Measurements from ENCODE around the gene SYT1. TPM values are rescaled to one million over a fixed set of nuclear protein-coding genes. Genes with fewer than 3 reads are reported as not detected.

SYT1 gene
- total and polyA plus RNA-seq, 2 of the 4 experiments (the other 2 are of a cell fraction), result 2.8 to 3.0 TPM

DNA sequence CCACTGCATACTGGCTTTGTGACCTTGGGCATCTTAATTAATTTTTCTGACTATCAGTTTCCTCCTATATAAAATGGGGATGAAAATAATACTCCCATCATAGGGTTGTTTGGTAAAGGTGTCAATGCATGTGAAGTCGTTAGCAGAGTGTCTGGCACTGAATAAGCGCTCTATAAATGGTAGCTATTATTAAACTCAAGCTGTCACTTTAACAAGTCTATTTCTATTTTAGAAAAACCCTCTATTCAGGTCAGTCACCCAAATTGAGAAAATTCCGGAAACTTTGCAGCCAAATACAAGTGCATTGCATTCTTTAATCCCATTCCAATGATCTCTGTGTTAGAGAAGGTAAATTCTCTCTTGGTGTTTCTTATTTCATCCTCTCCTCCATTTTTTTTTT, 363.1 kb downstream of the SYT1 start:
- Histone ChIP-seq H4K8ac (ENCODE audit: low read depth in 2 of 2, low read length in 2 of 2) (no peak overlapping the region), H3K9ac (ENCODE audit: low read depth, low read length) (no peak overlapping the region), H3K4me3 (ENCODE audit: insufficient read depth, low read depth, low read length) (no peak overlapping the region), H3K27me3 (ENCODE audit: control insufficient read depth, insufficient read depth, low read length) (no peaks in the 10 kb centered on the region), H2BK120ac (ENCODE audit: low read depth, low read length) (no peak overlapping the region), H3K9me1 (ENCODE audit: insufficient read depth, low read length) (no peaks in the 10 kb centered on the region), H2BK20ac (ENCODE audit: low read depth, low read length) (no peak overlapping the region), H4K91ac (ENCODE audit: insufficient read depth, low read depth, low read length) (no peak overlapping the region), H2AK5ac (ENCODE audit: low read depth, low read length) (no peak overlapping the region), H3K4me2 (ENCODE audit: low read depth, low read length) (no peak overlapping the region), H3K23ac (ENCODE audit: low read depth, low read length) (no peak overlapping the region), H3K27ac (ENCODE audit: insufficient read depth, low read length) (no peak overlapping the region), H2BK15ac (ENCODE audit: low read depth, low read length) (no peak overlapping the region), H3K56ac (ENCODE audit: extremely low read depth, insufficient read depth, low read length) (no peak overlapping the region), H3K18ac (ENCODE audit: low read depth, low read length) (no peak overlapping the region), H3K9me3 (ENCODE audit: control insufficient read depth, insufficient read depth, low read length) (peaks cover 3% of the 10 kb centered on the region; the same call in 1 of the 2 replicates), H3K14ac (replicated peaks; ENCODE audit: low read depth, low read length) (no peak overlapping the region), H3K79me1 (ENCODE audit: low read depth in 1 of 2, low read length in 2 of 2) (no peaks in the 10 kb centered on the region), H2AK9ac (replicated peaks; ENCODE audit: low read depth, low read length, poor library complexity) (no peak overlapping the region), H2BK5ac (ENCODE audit: low read depth, low read length, poor library complexity, severe bottlenecking) (no peak overlapping the region), H2AFZ (replicated peaks; ENCODE audit: low read length, poor library complexity) (no peak overlapping the region), H3K4ac (ENCODE audit: low read depth, low read length) (no peak overlapping the region), H3K4me1 (ENCODE audit: control insufficient read depth, insufficient read depth, low read length) (no peaks in the 10 kb centered on the region), H4K5ac (ENCODE audit: low read depth, low read length) (no peak overlapping the region), H3K36me3 (ENCODE audit: control insufficient read depth, insufficient read depth, low read length) (no peaks in the 10 kb centered on the region), H4K20me1 (ENCODE audit: insufficient read depth, low read length) (no peaks in the 10 kb centered on the region)
- dilution Hi-C loops (cut with HindIII; ENCODE audit: low sequenced_read_pairs, unreplicated experiment) (no loop called here), intact Hi-C loops (cut with micrococcal nuclease) (no loop called here), in situ Hi-C loops (cut with MboI; ENCODE audit: low sequenced_read_pairs) (no loop called here)
- no peak for TF ChIP-seq CHD1 (IDR thresholded peaks at IDR 0.05; ENCODE audit: low read depth, low read length)
- TF ChIP-seq RAD21 (IDR thresholded peaks at IDR 0.05; ENCODE audit: low read length), result no peak
- TF ChIP-seq MXI1 (IDR thresholded peaks at IDR 0.05; ENCODE audit: borderline replicate concordance, low read depth, low read length), result no peak
- TF ChIP-seq FOS (IDR thresholded peaks at IDR 0.05; ENCODE audit: low read depth, low read length), result no peak
- TF ChIP-seq, protein P1, sequence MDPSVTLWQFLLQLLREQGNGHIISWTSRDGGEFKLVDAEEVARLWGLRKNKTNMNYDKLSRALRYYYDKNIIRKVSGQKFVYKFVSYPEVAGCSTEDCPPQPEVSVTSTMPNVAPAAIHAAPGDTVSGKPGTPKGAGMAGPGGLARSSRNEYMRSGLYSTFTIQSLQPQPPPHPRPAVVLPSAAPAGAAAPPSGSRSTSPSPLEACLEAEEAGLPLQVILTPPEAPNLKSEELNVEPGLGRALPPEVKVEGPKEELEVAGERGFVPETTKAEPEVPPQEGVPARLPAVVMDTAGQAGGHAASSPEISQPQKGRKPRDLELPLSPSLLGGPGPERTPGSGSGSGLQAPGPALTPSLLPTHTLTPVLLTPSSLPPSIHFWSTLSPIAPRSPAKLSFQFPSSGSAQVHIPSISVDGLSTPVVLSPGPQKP (IDR thresholded peaks at IDR 0.05; ENCODE audit: borderline replicate concordance, low read depth, low read length), result no peak
- TF ChIP-seq RFX5 (IDR thresholded peaks at IDR 0.05; ENCODE audit: low read depth, low read length), result no peak
- TF ChIP-seq, protein P2, sequence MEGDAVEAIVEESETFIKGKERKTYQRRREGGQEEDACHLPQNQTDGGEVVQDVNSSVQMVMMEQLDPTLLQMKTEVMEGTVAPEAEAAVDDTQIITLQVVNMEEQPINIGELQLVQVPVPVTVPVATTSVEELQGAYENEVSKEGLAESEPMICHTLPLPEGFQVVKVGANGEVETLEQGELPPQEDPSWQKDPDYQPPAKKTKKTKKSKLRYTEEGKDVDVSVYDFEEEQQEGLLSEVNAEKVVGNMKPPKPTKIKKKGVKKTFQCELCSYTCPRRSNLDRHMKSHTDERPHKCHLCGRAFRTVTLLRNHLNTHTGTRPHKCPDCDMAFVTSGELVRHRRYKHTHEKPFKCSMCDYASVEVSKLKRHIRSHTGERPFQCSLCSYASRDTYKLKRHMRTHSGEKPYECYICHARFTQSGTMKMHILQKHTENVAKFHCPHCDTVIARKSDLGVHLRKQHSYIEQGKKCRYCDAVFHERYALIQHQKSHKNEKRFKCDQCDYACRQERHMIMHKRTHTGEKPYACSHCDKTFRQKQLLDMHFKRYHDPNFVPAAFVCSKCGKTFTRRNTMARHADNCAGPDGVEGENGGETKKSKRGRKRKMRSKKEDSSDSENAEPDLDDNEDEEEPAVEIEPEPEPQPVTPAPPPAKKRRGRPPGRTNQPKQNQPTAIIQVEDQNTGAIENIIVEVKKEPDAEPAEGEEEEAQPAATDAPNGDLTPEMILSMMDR (conservative IDR thresholded peaks at IDR 0.05; ENCODE audit: low read depth, low read length), result no peak
- ChIA-PET POLR2A (ENCODE audit: unreplicated experiment) (no interaction called here), CTCF (no interaction called here)
- no peak for DNase-seq
- no peak for ATAC-seq (ENCODE audit: low read depth)
- no TSS peak for BruUV-seq (replicated peaks)
- WGBS, 2 experiments (ENCODE audit: extremely low coverage in 2 of 2, insufficient read length in 1 of 2), result no CpG with 5 or more reads among the region's 3 CpGs
